Astrocyte (in vitro differentiated cells and primary cell): ENCODE data around the gene NEB. TPM values are rescaled to one million over a fixed set of nuclear protein-coding genes. Genes with fewer than 3 reads are reported as not detected.
"Not testable (repeated sequence)": the region's sequence is repeated elsewhere in the genome, so short reads cannot be mapped to it uniquely, and the experiment has no call there.

Experiments used
- DNase-seq: peaks from one replicate; pipeline ENCODE4 v3.0.0-alpha.2; 2010; ENCODE audit warnings: low read depth
- FAIRE-seq: peaks from 2 replicates; lab custom pipeline; 2011; peaks lifted over from hg19 to GRCh38; lab: Jason Lieb, UNC
- H2AFZ ChIP-seq: 2 replicates; pipeline ENCODE4 v1.6.0; 2012; ENCODE audit warnings: low read depth, low read length, inconsistent platforms
- H3K27ac ChIP-seq: 2 replicates; pipeline ENCODE4 v1.5.1; 2011; ENCODE audit warnings: low read depth, low read length, inconsistent platforms
- H3K27me3 ChIP-seq: 2 replicates; pipeline ENCODE4 v1.6.0; 2011; ENCODE audit warnings: low read length, inconsistent platforms; ENCODE audit not compliant: insufficient read depth
- H3K36me3 ChIP-seq: 2 replicates; pipeline ENCODE4 v1.5.1; 2011; ENCODE audit warnings: low read length, inconsistent platforms; ENCODE audit not compliant: insufficient read depth
- H3K4me1 ChIP-seq: 2 replicates; pipeline ENCODE4 v1.5.1; 2011; ENCODE audit warnings: low read length, inconsistent platforms; ENCODE audit not compliant: insufficient read depth
- H3K4me2 ChIP-seq: 2 replicates; pipeline ENCODE4 v1.6.0; 2012; ENCODE audit warnings: low read length, inconsistent platforms
- H3K4me3 ChIP-seq: 2 replicates; pipeline ENCODE4 v1.5.1; 2011; ENCODE audit warnings: low read depth, mild to moderate bottlenecking, low read length, inconsistent platforms; ENCODE audit not compliant: insufficient read depth
- H3K79me2 ChIP-seq: 2 replicates; pipeline ENCODE4 v1.6.0; 2012; ENCODE audit warnings: mild to moderate bottlenecking, low read length, inconsistent platforms; ENCODE audit not compliant: insufficient read depth
- H3K9ac ChIP-seq: 2 replicates; pipeline ENCODE4 v1.6.0; 2012; ENCODE audit warnings: mild to moderate bottlenecking, low read length, inconsistent platforms
- H3K9me3 ChIP-seq: 2 replicates; pipeline ENCODE4 v1.5.1; 2012; ENCODE audit warnings: low read depth, mild to moderate bottlenecking, low read length, inconsistent platforms; ENCODE audit not compliant: insufficient read depth
- H4K20me1 ChIP-seq: 2 replicates; pipeline ENCODE4 v1.6.0; 2012; ENCODE audit warnings: low read length, inconsistent platforms; ENCODE audit not compliant: insufficient read depth
- H3K27ac Mint-ChIP-seq: one replicate; pipeline ENCODE4 v1.8.0; 2021; ENCODE audit warnings: mild to moderate bottlenecking, mixed read lengths; ENCODE audit not compliant: unreplicated experiment
- H3K27me3 Mint-ChIP-seq: one replicate; pipeline ENCODE4 v1.8.0; 2021; ENCODE audit warnings: low read depth, mixed read lengths; ENCODE audit not compliant: unreplicated experiment
- H3K36me3 Mint-ChIP-seq: one replicate; pipeline ENCODE4 v1.8.0; 2021; ENCODE audit warnings: low read depth, mixed read lengths; ENCODE audit not compliant: unreplicated experiment
- H3K4me1 Mint-ChIP-seq: one replicate; pipeline ENCODE4 v1.8.0; 2021; ENCODE audit warnings: low read depth, mixed read lengths; ENCODE audit not compliant: unreplicated experiment
- H3K4me3 Mint-ChIP-seq: one replicate; pipeline ENCODE4 v1.8.0; 2021; ENCODE audit warnings: mild to moderate bottlenecking, moderate library complexity, mixed read lengths; ENCODE audit not compliant: unreplicated experiment
- H3K9me3 Mint-ChIP-seq: one replicate; pipeline ENCODE4 v1.8.0; 2021; ENCODE audit warnings: mild to moderate bottlenecking, mixed read lengths; ENCODE audit not compliant: unreplicated experiment
- total RNA-seq: library from RNA; stranded (reverse); gene quantifications from 2 replicates; pipeline ENCODE4 v1.2.1, GENCODE V29; 2021

Gene NEB
- total RNA-seq, 1 donor from 2014 or later: 0.82 TPM

GRCh38 chr2:151596903-151597608, 137.2 kb downstream of the NEB start:
- not testable (repeated sequence) for H3K9me3 Mint-ChIP-seq, H4K20me1 ChIP-seq, H3K36me3 ChIP-seq, H3K9me3 ChIP-seq, H3K79me2 ChIP-seq, H2AFZ ChIP-seq, H3K27me3 ChIP-seq, H3K27ac Mint-ChIP-seq, H3K4me1 Mint-ChIP-seq, H3K4me2 ChIP-seq, H3K4me3 ChIP-seq, H3K4me1 ChIP-seq, DNase-seq, H3K9ac ChIP-seq, FAIRE-seq, H3K4me3 Mint-ChIP-seq, H3K27ac ChIP-seq, H3K36me3 Mint-ChIP-seq, H3K27me3 Mint-ChIP-seq

- not testable (repeated sequence) for H3K9ac ChIP-seq, H3K4me3 ChIP-seq, H3K27me3 ChIP-seq, DNase-seq, H3K4me1 Mint-ChIP-seq, H3K36me3 Mint-ChIP-seq, H3K27ac ChIP-seq, H3K4me1 ChIP-seq, H3K27me3 Mint-ChIP-seq, H3K27ac Mint-ChIP-seq, H3K79me2 ChIP-seq, H3K9me3 ChIP-seq, FAIRE-seq, H3K4me3 Mint-ChIP-seq, H4K20me1 ChIP-seq, H3K36me3 ChIP-seq, H3K9me3 Mint-ChIP-seq, H2AFZ ChIP-seq, H3K4me2 ChIP-seq
Measured at GRCh38 chr2:151591908-151592255, 142.4 kb downstream of the NEB start.

GRCh38 chr2:151591250-151591907, 142.9 kb downstream of the NEB start:
- H4K20me1 ChIP-seq, H3K4me1 Mint-ChIP-seq, H3K4me2 ChIP-seq, H2AFZ ChIP-seq, H3K36me3 ChIP-seq, H3K27ac Mint-ChIP-seq, H3K27me3 Mint-ChIP-seq, H3K4me1 ChIP-seq, H3K27ac ChIP-seq, H3K4me3 Mint-ChIP-seq, FAIRE-seq, DNase-seq, H3K9me3 ChIP-seq, H3K9ac ChIP-seq, H3K27me3 ChIP-seq, H3K9me3 Mint-ChIP-seq, H3K79me2 ChIP-seq, H3K4me3 ChIP-seq, H3K36me3 Mint-ChIP-seq: not testable (repeated sequence)

- H3K27me3 ChIP-seq, H3K27ac ChIP-seq, H3K4me1 Mint-ChIP-seq, FAIRE-seq, DNase-seq, H3K9ac ChIP-seq, H3K79me2 ChIP-seq, H3K27me3 Mint-ChIP-seq, H2AFZ ChIP-seq, H3K4me1 ChIP-seq, H3K9me3 Mint-ChIP-seq, H3K4me3 Mint-ChIP-seq, H3K36me3 ChIP-seq, H3K27ac Mint-ChIP-seq, H4K20me1 ChIP-seq, H3K9me3 ChIP-seq, H3K4me3 ChIP-seq, H3K4me2 ChIP-seq, H3K36me3 Mint-ChIP-seq: not testable (repeated sequence)
Measured at GRCh38 chr2:151581300-151581699, 153.0 kb downstream of the NEB start.

GRCh38 chr2:151580697-151581096, 153.6 kb downstream of the NEB start:
- not testable (repeated sequence) for H2AFZ ChIP-seq, H3K4me1 ChIP-seq, H3K79me2 ChIP-seq, H3K36me3 ChIP-seq, H3K27me3 ChIP-seq, H3K4me3 ChIP-seq, FAIRE-seq, H3K27ac Mint-ChIP-seq, H3K4me1 Mint-ChIP-seq, H3K4me3 Mint-ChIP-seq, H3K27ac ChIP-seq, H3K36me3 Mint-ChIP-seq, H3K9me3 ChIP-seq, H3K27me3 Mint-ChIP-seq, H3K9me3 Mint-ChIP-seq, H3K9ac ChIP-seq, H4K20me1 ChIP-seq, H3K4me2 ChIP-seq, DNase-seq
